Caco-2 (cell line): Measurements from ENCODE around the gene TRPC4AP. TPM values are rescaled to one million over a fixed set of nuclear protein-coding genes. Genes with fewer than 3 reads are reported as not detected.

ENCODE experiments used
- BruUV-seq: library from RNA; stranded (reverse); fragments of 400-500 nt; replicated peaks from 2 replicates; lab custom pipeline; 2021; lab: Mats Ljungman, UMichigan
- CTCF ChIA-PET: fragments of 300-600 bp; sonication (Branson Sonifier 250); formaldehyde crosslinking; loops from one replicate; lab custom pipeline; 2022; ENCODE audit warnings: antibody characterized with exemption; lab: Charles Lee
- POLR2A ChIA-PET: fragments of 300-600 bp; sonication (Branson Sonifier 250); formaldehyde crosslinking; loops from one replicate; lab custom pipeline; 2022; ENCODE audit warnings: antibody characterized with exemption; lab: Charles Lee
- DNase-seq, 2 experiments: peaks; one replicate each; pipeline versions ENCODE4 v3.0.0 to v3.0.0-alpha.2; 2020 to 2022
- H3K27me3 ChIP-seq: replicated peaks from 2 replicates; pipeline ENCODE4 v1.6.0; 2011; ENCODE audit warnings: low read length; ENCODE audit not compliant: control insufficient read depth, insufficient read depth
- H3K36me3 ChIP-seq: 2 replicates; pipeline ENCODE4 v1.5.1; 2011; ENCODE audit warnings: low read length; ENCODE audit not compliant: control insufficient read depth, insufficient read depth
- H3K4me1 ChIP-seq: fragments of 250-450 bp; sonication (Bioruptor Pico); 2 replicates; pipeline ENCODE4 v1.5.1; 2020; ENCODE audit warnings: mild to moderate bottlenecking
- H3K4me3 ChIP-seq: 2 replicates; pipeline ENCODE4 v1.5.1; 2011; ENCODE audit warnings: low read depth, mild to moderate bottlenecking, control low read depth, low read length
- H3K9me3 ChIP-seq: fragments of 250-450 bp; sonication (Bioruptor Pico); 2 replicates; pipeline ENCODE4 v1.5.1; 2020; ENCODE audit warnings: mild to moderate bottlenecking, moderate library complexity
- H3K27ac Mint-ChIP-seq: one replicate; pipeline ENCODE4 v1.8.0; 2022; ENCODE audit warnings: mixed read lengths; ENCODE audit not compliant: unreplicated experiment
- H3K27me3 Mint-ChIP-seq: one replicate; pipeline ENCODE4 v1.8.0; 2022; ENCODE audit warnings: mixed read lengths; ENCODE audit not compliant: insufficient read depth, unreplicated experiment
- H3K36me3 Mint-ChIP-seq: one replicate; pipeline ENCODE4 v1.8.0; 2022; ENCODE audit warnings: mild to moderate bottlenecking, mixed read lengths; ENCODE audit not compliant: insufficient read depth, unreplicated experiment
- H3K4me1 Mint-ChIP-seq: one replicate; pipeline ENCODE4 v1.8.0; 2022; ENCODE audit warnings: low read depth, mixed read lengths; ENCODE audit not compliant: unreplicated experiment
- H3K4me3 Mint-ChIP-seq: one replicate; pipeline ENCODE4 v1.8.0; 2022; ENCODE audit warnings: mild to moderate bottlenecking, moderate library complexity, mixed read lengths; ENCODE audit not compliant: unreplicated experiment
- H3K9me3 Mint-ChIP-seq: one replicate; pipeline ENCODE4 v1.8.0; 2022; ENCODE audit warnings: mixed read lengths; ENCODE audit not compliant: unreplicated experiment
- CTCF ChIP-seq, 2 experiments: fragments of 200-600 bp in 1 of 2; IDR thresholded peaks; 1 replicate in 1 of 2; 2 replicates in 1 of 2; pipeline versions ENCODE4 v1.5.1 to v1.8.0; 2011 to 2022; ENCODE audit warnings: antibody characterized with exemption in 1 of 2, control low read depth in 1 of 2, inconsistent platforms in 1 of 2, low read depth in 1 of 2, low read length in 1 of 2, mild to moderate bottlenecking in 1 of 2, moderate library complexity in 1 of 2; ENCODE audit not compliant: insufficient read depth in 1 of 2, severe bottlenecking in 1 of 2, unreplicated experiment in 1 of 2
- intact Hi-C: fragments of 100-400 bp; cut with micrococcal nuclease; formaldehyde crosslinking; loops from one replicate; pipeline ENCODE4 v1.10.0; 2022; ENCODE audit not compliant: unreplicated experiment
- total RNA-seq: library from RNA; stranded (reverse); gene quantifications from 2 replicates; pipeline ENCODE4 v1.2.3, GENCODE V29; 2022

Gene TRPC4AP
- total RNA-seq, 1 experiment from 2014 or later = 144 TPM

- no TSS peak for BruUV-seq
- peaks cover 84% of the 10 kb centered on the region for H3K36me3 Mint-ChIP-seq
- no peaks in the 10 kb centered on the region for H3K27me3 ChIP-seq
- no peak overlapping the region for H3K4me3 Mint-ChIP-seq
- H3K27ac Mint-ChIP-seq = peak overlapping the region; percentile 27
- no peaks in the 10 kb centered on the region for H3K4me1 Mint-ChIP-seq
- no peak overlapping the region for H3K4me3 ChIP-seq
- no peak for DNase-seq
- TF ChIP-seq CTCF (IDR thresholded peaks at IDR 0.05; ENCODE audit: insufficient read depth in 1 of 2, low read depth in 1 of 2, low read length in 1 of 2, severe bottlenecking in 1 of 2, unreplicated experiment in 1 of 2) = no peak
- intact Hi-C loops = no loop called here
- ChIA-PET CTCF (interaction anchor here (1.0 kb wide), 1 partner anchor 123 kb away, joined by 3 read pairs; no protein-coding TSS in a partner anchor), POLR2A (no interaction called here)
- no peaks in the 10 kb centered on the region for H3K4me1 ChIP-seq
- no peaks in the 10 kb centered on the region for H3K27me3 Mint-ChIP-seq
- H3K9me3 ChIP-seq = no peaks in the 10 kb centered on the region
- H3K9me3 Mint-ChIP-seq = no peaks in the 10 kb centered on the region
- H3K36me3 ChIP-seq = peaks cover 8% of the 10 kb centered on the region
Observed at GRCh38 chr20:34996243-34997028, 96.2 kb downstream of the TRPC4AP start.

GRCh38 chr20:34995696-34996095 lies 96.9 kb downstream of the TRPC4AP start:
- TF ChIP-seq CTCF (IDR thresholded peaks at IDR 0.05; ENCODE audit: insufficient read depth in 1 of 2, low read depth in 1 of 2, low read length in 1 of 2, severe bottlenecking in 1 of 2, unreplicated experiment in 1 of 2) = no peak

GRCh38 chr20:34995192-34995591 lies 97.4 kb downstream of the TRPC4AP start:
- H3K27me3 Mint-ChIP-seq = no peaks in the 10 kb centered on the region
- intact Hi-C loops = no loop called here
- H3K27ac Mint-ChIP-seq = no peak overlapping the region
- BruUV-seq = no TSS peak
- Histone ChIP-seq H3K36me3 (peaks cover 8% of the 10 kb centered on the region), H3K4me1 (no peaks in the 10 kb centered on the region), H3K4me3 (no peak overlapping the region), H3K9me3 (no peaks in the 10 kb centered on the region), H3K27me3 (no peaks in the 10 kb centered on the region)
- no peaks in the 10 kb centered on the region for H3K4me1 Mint-ChIP-seq
- no peak for TF ChIP-seq CTCF (IDR thresholded peaks at IDR 0.05; ENCODE audit: insufficient read depth in 1 of 2, low read depth in 1 of 2, low read length in 1 of 2, severe bottlenecking in 1 of 2, unreplicated experiment in 1 of 2)
- ChIA-PET POLR2A (no interaction called here), CTCF (interaction anchor here (0.6 kb wide), 1 partner anchor 166 kb away, joined by 3 read pairs; no protein-coding TSS in a partner anchor)
- peaks cover 80% of the 10 kb centered on the region for H3K36me3 Mint-ChIP-seq
- DNase-seq = no peak
- no peak overlapping the region for H3K4me3 Mint-ChIP-seq
- H3K9me3 Mint-ChIP-seq = no peaks in the 10 kb centered on the region

More at GRCh38 chr20:34995696-34996095, 96.9 kb downstream of the TRPC4AP start:
- Histone ChIP-seq H3K4me1 (no peaks in the 10 kb centered on the region), H3K4me3 (no peak overlapping the region), H3K27me3 (no peaks in the 10 kb centered on the region), H3K36me3 (peaks cover 8% of the 10 kb centered on the region), H3K9me3 (no peaks in the 10 kb centered on the region)
- no peaks in the 10 kb centered on the region for H3K9me3 Mint-ChIP-seq
- POLR2A ChIA-PET = no interaction called here
- intact Hi-C loops = no loop called here
- no peak overlapping the region for H3K4me3 Mint-ChIP-seq
- no TSS peak for BruUV-seq
- no peaks in the 10 kb centered on the region for H3K27me3 Mint-ChIP-seq
- no peak for DNase-seq
- H3K36me3 Mint-ChIP-seq = peaks cover 84% of the 10 kb centered on the region
- no peak overlapping the region for H3K27ac Mint-ChIP-seq
- H3K4me1 Mint-ChIP-seq = no peaks in the 10 kb centered on the region
- CTCF ChIA-PET = interaction anchor here (0.6 kb wide), 1 partner anchor 166 kb away, joined by 3 read pairs; no protein-coding TSS in a partner anchor
